GM18499 (cell line): ENCODE measurements around the gene C1QA.

ENCODE experiments used
- ATAC-seq: cut with Tn5 transposase; IDR thresholded peaks from one replicate; pipeline ENCODE4 v1.9.1; 2021; ENCODE audit warnings: moderate number of reproducible peaks; ENCODE audit not compliant: insufficient read depth, unreplicated experiment

C1QA gene

GRCh38 chr1:22611530-22611947, 24.9 kb upstream of the C1QA start:
- ATAC-seq, result no peak

- no peak for ATAC-seq
Observed at GRCh38 chr1:22612671-22613571, 23.5 kb upstream of the C1QA start.

GRCh38 chr1:22613572-22613918, 22.9 kb upstream of the C1QA start:
- ATAC-seq, result no peak

GRCh38 chr1:22613951-22614350, 22.5 kb upstream of the C1QA start:
- no peak for ATAC-seq

- ATAC-seq, result no peak
Observed at GRCh38 chr1:22615886-22616285, 20.5 kb upstream of the C1QA start.

GRCh38 chr1:22616571-22616970, 19.9 kb upstream of the C1QA start:
- ATAC-seq, result no peak

- no peak for ATAC-seq
Observed at GRCh38 chr1:22618056-22618455, 18.4 kb upstream of the C1QA start.

GRCh38 chr1:22619252-22619651, 17.2 kb upstream of the C1QA start:
- ATAC-seq, result no peak

GRCh38 chr1:22619798-22620197, 16.6 kb upstream of the C1QA start:
- ATAC-seq, result no peak

- ATAC-seq, result no peak
Observed at GRCh38 chr1:22621761-22622160, 14.7 kb upstream of the C1QA start.

GRCh38 chr1:22625262-22625925, 11.0 kb upstream of the C1QA start:
- ATAC-seq, result no peak

- no peak for ATAC-seq
Observed at GRCh38 chr1:22626237-22627157, 9.9 kb upstream of the C1QA start.

- no peak for ATAC-seq
Observed at GRCh38 chr1:22627331-22627730, 9.1 kb upstream of the C1QA start.

- ATAC-seq, result no peak
Observed at GRCh38 chr1:22628698-22629444, 7.6 kb upstream of the C1QA start.

- ATAC-seq, result no peak
Observed at GRCh38 chr1:22629886-22630285, 6.5 kb upstream of the C1QA start.

- ATAC-seq, result no peak
Observed at GRCh38 chr1:22633697-22634463, 2.5 kb upstream of the C1QA start.

- ATAC-seq, result no peak
Observed at GRCh38 chr1:22635436-22635835, 992 bp upstream of the C1QA start.

GRCh38 chr1:22636927-22637326, 499 bp downstream of the C1QA start:
- ATAC-seq, result no peak

- ATAC-seq, result no peak
Observed at GRCh38 chr1:22637907-22638445, 1.5 kb downstream of the C1QA start.
